GM12878 (cell line): ENCODE measurements around the gene APBB3. TPM values are rescaled to one million over a fixed set of nuclear protein-coding genes. Genes with fewer than 3 reads are reported as not detected.
"Not testable (repeated sequence)": the region's sequence is repeated elsewhere in the genome, so short reads cannot be mapped to it uniquely, and the experiment has no call there.

Source experiments
- ATAC-seq: fragments of 200-7000 bp; cut with Tn5 transposase; 3 replicates; pipeline ENCODE4 v1.9.1; 2020; ENCODE audit warnings: mild to moderate bottlenecking, moderate library complexity
- BruUV-seq: library from RNA; stranded (reverse); fragments of 400-500 nt; replicated peaks from 2 replicates; lab custom pipeline; 2021; lab: Mats Ljungman, UMichigan
- CTCF ChIA-PET: fragments of 300-600 bp; sonication (Branson Sonifier 250); formaldehyde crosslinking; extraction: SDS; loops from one replicate; lab custom pipeline; 2021; ENCODE audit warnings: inconsistent platforms; lab: Yijun Ruan, JAX
- POLR2A ChIA-PET: fragments of 350-600 bp; formaldehyde crosslinking; extraction: SDS; loops from one replicate; lab custom pipeline; 2021; ENCODE audit warnings: inconsistent platforms; lab: Charles Lee
- RAD21 ChIA-PET: fragments of 300-600 bp; sonication (Branson Sonifier 250); formaldehyde crosslinking; loops from one replicate; lab custom pipeline; 2023; ENCODE audit warnings: antibody characterized with exemption; ENCODE audit not compliant: unreplicated experiment; lab: Charles Lee
- SMC1A ChIA-PET: fragments of 300-600 bp; sonication (Branson Sonifier 250); formaldehyde crosslinking; loops from one replicate; lab custom pipeline; 2023; ENCODE audit not compliant: unreplicated experiment, uncharacterized antibody; lab: Charles Lee
- DNase-seq: peaks from one replicate; pipeline ENCODE4 v3.0.0-alpha.2; 2011; ENCODE audit warnings: low read depth, low spot score
- FAIRE-seq: peaks from 3 replicates; lab custom pipeline; 2011; peaks lifted over from hg19 to GRCh38; lab: Jason Lieb, UNC
- H2AFZ ChIP-seq: 2 replicates; pipeline ENCODE4 v1.6.0; 2011; ENCODE audit warnings: low read depth, low read length, control low read depth; ENCODE audit not compliant: control insufficient read depth
- H3K27ac ChIP-seq: 2 replicates; pipeline ENCODE4 v1.5.1; 2011; ENCODE audit warnings: control low read depth; ENCODE audit not compliant: control insufficient read depth, insufficient read depth
- H3K27me3 ChIP-seq, 2 experiments: replicated peaks in 1 of 2; 2 replicates each; pipeline versions ENCODE4 v1.6.0 to v1.6.1; 2011; ENCODE audit warnings: low read length in 1 of 2; ENCODE audit not compliant: control insufficient read depth in 2 of 2, insufficient read depth in 2 of 2
- H3K36me3 ChIP-seq, 2 experiments: 2 replicates each; pipeline ENCODE4 v1.5.1; 2011; ENCODE audit warnings: low read length in 1 of 2; ENCODE audit not compliant: control insufficient read depth in 2 of 2, insufficient read depth in 2 of 2
- H3K4me1 ChIP-seq: 2 replicates; pipeline ENCODE4 v1.6.1; 2011; ENCODE audit warnings: mild to moderate bottlenecking, low read length, moderate library complexity, mixed read lengths; ENCODE audit not compliant: control insufficient read depth, insufficient read depth
- H3K4me2 ChIP-seq: 2 replicates; pipeline ENCODE4 v1.6.0; 2011; ENCODE audit warnings: control low read depth; ENCODE audit not compliant: control insufficient read depth, insufficient read depth
- H3K4me3 ChIP-seq: fragments of 200-600 bp; sonication (generic); 2 replicates; pipeline ENCODE4 v1.5.1; 2016
- H3K79me2 ChIP-seq: 2 replicates; pipeline ENCODE4 v1.6.0; 2011; ENCODE audit warnings: low read length; ENCODE audit not compliant: control insufficient read depth, insufficient read depth
- H3K9ac ChIP-seq: 2 replicates; pipeline ENCODE4 v1.8.0; 2011; ENCODE audit warnings: low read length, control low read depth, mixed read lengths; ENCODE audit not compliant: control insufficient read depth, insufficient read depth
- H3K9me3 ChIP-seq: replicated peaks from 3 replicates; pipeline ENCODE4 v1.5.1; 2011; ENCODE audit warnings: mild to moderate bottlenecking, low read length; ENCODE audit not compliant: control insufficient read depth, insufficient read depth
- H4K20me1 ChIP-seq: 2 replicates; pipeline ENCODE4 v1.6.0; 2011; ENCODE audit not compliant: control insufficient read depth, insufficient read depth
- E4F1 ChIP-seq: fragments of 450-650 bp; IDR thresholded peaks from 2 replicates; pipeline ENCODE4 v1.6.1; 2018; ENCODE audit warnings: borderline replicate concordance, mild to moderate bottlenecking; ENCODE audit not compliant: partially characterized antibody
- MTA2 ChIP-seq: fragments of 450-650 bp; IDR thresholded peaks from 2 replicates; pipeline ENCODE4 v1.6.1; 2016; ENCODE audit warnings: low read depth, mild to moderate bottlenecking, moderate library complexity
- WGBS: methylation state at CpG from one replicate; pipeline ENCODE4 v1.1.6; 2016; ENCODE audit warnings: low lambda C conversion rate; ENCODE audit not compliant: insufficient replicate concordance, insufficient coverage; ENCODE audit errors: missing lambda C conversion rate; 5-methylcytosine and 5-hydroxymethylcytosine counted together
- in situ Hi-C: fragments of 300-500 bp; cut with MboI; formaldehyde crosslinking; loops from 9 replicates; pipeline ENCODE4 v1.14.3; 2018; ENCODE audit warnings: mixed read lengths
- intact Hi-C: fragments of 100-400 bp; cut with micrococcal nuclease; formaldehyde crosslinking; loops from one replicate; pipeline ENCODE4 v1.14.2; 2022; ENCODE audit not compliant: unreplicated experiment
- polyA plus RNA-seq, 11 experiments: library from polyadenylated mRNA; depleted of rRNA in 4 of 11; unstranded in 6 of 11; stranded (reverse) in 5 of 11; fragments of >200 nt; fragmentation: Nextera tagmentation in 4 of 11; fragmentation: Illumina TruSeq in 1 of 11; extraction: Ambion mirVana in 4 of 11; extraction: Trizol in 1 of 11; gene quantifications; 1 replicate in 1 of 11; 2 replicates in 10 of 11; pipeline versions ENCODE4 v1.2.1 to v1.2.3, GENCODE V29; 2011 to 2016; ENCODE audit warnings: inconsistent platforms in 2 of 11, missing spikeins in 2 of 11, low read depth in 1 of 11
- total RNA-seq, 4 experiments: library from RNA; depleted of rRNA in 3 of 4; stranded (reverse); fragments of >200 nt in 3 of 4; fragmentation: Illumina TruSeq in 1 of 4; extraction: Trizol in 1 of 4; gene quantifications; 2 replicates each; pipeline versions ENCODE4 v1.2.1 to v1.2.3, GENCODE V29; 2013 to 2021

Gene APBB3
- total and polyA plus RNA-seq, 10 of the 15 experiments (the other 5 are each of a cell fraction or from before 2014, with no cell fraction given), result 0.35 to 33.3 (median 14.3) TPM

GRCh38 chr5:140594169-140594568 is 29.8 kb upstream of the APBB3 start:
- in situ Hi-C loops, result no loop called here

GRCh38 chr5:140593070-140593469 is 28.7 kb upstream of the APBB3 start:
- CTCF ChIA-PET, H4K20me1 ChIP-seq, H2AFZ ChIP-seq, SMC1A ChIA-PET, POLR2A ChIA-PET, ATAC-seq, H3K9me3 ChIP-seq, H3K79me2 ChIP-seq, DNase-seq, H3K4me3 ChIP-seq, H3K27me3 ChIP-seq, H3K4me1 ChIP-seq, RAD21 ChIA-PET, H3K4me2 ChIP-seq, H3K9ac ChIP-seq, H3K27ac ChIP-seq, BruUV-seq, in situ Hi-C loops, FAIRE-seq, intact Hi-C loops, H3K36me3 ChIP-seq: not testable (repeated sequence)
- 62% methylated on average over 12 of the region's 14 CpGs for WGBS

More at GRCh38 chr5:140594169-140594568, 29.8 kb upstream of the APBB3 start:
- ChIA-PET POLR2A (no interaction called here), SMC1A (no interaction called here), RAD21 (no interaction called here)
- no peaks in the 10 kb centered on the region for H3K36me3 ChIP-seq
- H3K4me1 ChIP-seq, result no peaks in the 10 kb centered on the region
- H3K79me2 ChIP-seq, result no peaks in the 10 kb centered on the region
- H2AFZ ChIP-seq, result no peak overlapping the region
- no peak overlapping the region for H3K4me3 ChIP-seq
- WGBS, result 28% methylated on average over 6 of the region's 6 CpGs
- DNase-seq, result no peak
- BruUV-seq, result no TSS peak
- no peak for ATAC-seq
- no peak overlapping the region for H3K9ac ChIP-seq
- no peak overlapping the region for H3K27ac ChIP-seq
- no peaks in the 10 kb centered on the region for H3K9me3 ChIP-seq
- H3K27me3 ChIP-seq, result no peaks in the 10 kb centered on the region
- FAIRE-seq, result no peak
- no peaks in the 10 kb centered on the region for H4K20me1 ChIP-seq
- no peak overlapping the region for H3K4me2 ChIP-seq
- intact Hi-C loops, result no loop called here
- TF ChIP-seq E4F1 (no peak), MTA2 (no peak)
- TF ChIP-seq, all 136 proteins: peak for 0
- CTCF ChIA-PET, result no interaction called here
